Liver (tissue), 3 donors: ENCODE results near the gene PRR13.

Experiments used
- ATF3 ChIP-seq: IDR thresholded peaks from 2 replicates; pipeline ENCODE4 v1.6.1; 2016; ENCODE audit warnings: antibody characterized with exemption
- CTCF ChIP-seq: fragments of 150-350 bp; IDR thresholded peaks from 2 replicates; pipeline ENCODE4 v1.5.1; 2017; ENCODE audit warnings: improper control_type of control experiment, low read depth, low read length; ENCODE audit not compliant: missing input control
- EGR1 ChIP-seq, 2 donors: IDR thresholded peaks; 2 replicates each; pipeline ENCODE4 v1.6.1; 2016 to 2018; ENCODE audit warnings: antibody characterized with exemption in 2 of 2, low read depth in 2 of 2
- FOXA1 ChIP-seq: IDR thresholded peaks from 2 replicates; pipeline ENCODE4 v1.6.1; 2016; ENCODE audit warnings: antibody characterized with exemption
- GABPA ChIP-seq, 2 donors: IDR thresholded peaks in 1 of 2; conservative IDR thresholded peaks in 1 of 2; 2 replicates each; pipeline ENCODE4 v1.6.1; 2016; ENCODE audit warnings: antibody characterized with exemption in 2 of 2, mild to moderate bottlenecking in 1 of 2, moderate library complexity in 1 of 2
- JUND ChIP-seq, 2 donors: IDR thresholded peaks; 2 replicates each; pipeline ENCODE4 v1.6.1; 2016; ENCODE audit warnings: antibody characterized with exemption in 2 of 2
- RAD21 ChIP-seq, 2 donors: IDR thresholded peaks; 2 replicates each; pipeline ENCODE4 v1.6.1; 2016; ENCODE audit warnings: antibody characterized with exemption in 2 of 2, mild to moderate bottlenecking in 2 of 2
- REST ChIP-seq: IDR thresholded peaks from 2 replicates; pipeline ENCODE4 v1.6.1; 2016; ENCODE audit warnings: antibody characterized with exemption, mild to moderate bottlenecking
- RXRA ChIP-seq, 2 donors: IDR thresholded peaks; 2 replicates each; pipeline ENCODE4 v1.6.1; 2017 to 2018; ENCODE audit warnings: antibody characterized with exemption in 2 of 2, mild to moderate bottlenecking in 1 of 2
- SP1 ChIP-seq: IDR thresholded peaks from 2 replicates; pipeline ENCODE4 v1.6.1; 2018; ENCODE audit warnings: antibody characterized with exemption, mild to moderate bottlenecking
- TAF1 ChIP-seq: conservative IDR thresholded peaks from 2 replicates; pipeline ENCODE4 v1.6.1; 2016; ENCODE audit warnings: antibody characterized with exemption, mild to moderate bottlenecking
- YY1 ChIP-seq: IDR thresholded peaks from 2 replicates; pipeline ENCODE4 v1.6.1; 2016; ENCODE audit warnings: antibody characterized with exemption, mild to moderate bottlenecking
- ZBTB33 ChIP-seq: IDR thresholded peaks from 2 replicates; pipeline ENCODE4 v1.6.1; 2016; ENCODE audit warnings: antibody characterized with exemption
- donor health status: healthy.
- donor health status: healthy.

GRCh38 chr12:53472056-53472582, 30.6 kb downstream of the PRR13 start:
- TF ChIP-seq SP1 (no peak), CTCF (no peak), JUND (IDR thresholded peaks at IDR 0.05) (no peak), EGR1 (IDR thresholded peaks at IDR 0.05; ENCODE audit: low read depth in 2 of 2) (no peak), RAD21 (IDR thresholded peaks at IDR 0.05) (no peak), YY1 (no peak), FOXA1 (no peak), GABPA (IDR thresholded peaks at IDR 0.05 in 1 of 2, conservative IDR thresholded peaks at IDR 0.05 in 1 of 2) (no peak), REST (no peak), TAF1 (no peak), ATF3 (no peak), ZBTB33 (no peak), RXRA (IDR thresholded peaks at IDR 0.05) (no peak)
